HG03521 (cell line): ENCODE data around the gene C3orf62.
"Not testable (repeated sequence)": the region's sequence is repeated elsewhere in the genome, so short reads cannot be mapped to it uniquely, and the experiment has no call there.

Experiments used
- ATAC-seq: cut with Tn5 transposase; IDR thresholded peaks from one replicate; pipeline ENCODE4 v1.9.1; 2021; ENCODE audit warnings: mild to moderate bottlenecking, moderate library complexity; ENCODE audit not compliant: unreplicated experiment

Gene C3orf62

GRCh38 chr3:49269443-49270155 is 7.4 kb downstream of the C3orf62 start:
- no peak for ATAC-seq

- no peak for ATAC-seq
Observed at GRCh38 chr3:49266410-49267095, 10.5 kb downstream of the C3orf62 start.

DNA sequence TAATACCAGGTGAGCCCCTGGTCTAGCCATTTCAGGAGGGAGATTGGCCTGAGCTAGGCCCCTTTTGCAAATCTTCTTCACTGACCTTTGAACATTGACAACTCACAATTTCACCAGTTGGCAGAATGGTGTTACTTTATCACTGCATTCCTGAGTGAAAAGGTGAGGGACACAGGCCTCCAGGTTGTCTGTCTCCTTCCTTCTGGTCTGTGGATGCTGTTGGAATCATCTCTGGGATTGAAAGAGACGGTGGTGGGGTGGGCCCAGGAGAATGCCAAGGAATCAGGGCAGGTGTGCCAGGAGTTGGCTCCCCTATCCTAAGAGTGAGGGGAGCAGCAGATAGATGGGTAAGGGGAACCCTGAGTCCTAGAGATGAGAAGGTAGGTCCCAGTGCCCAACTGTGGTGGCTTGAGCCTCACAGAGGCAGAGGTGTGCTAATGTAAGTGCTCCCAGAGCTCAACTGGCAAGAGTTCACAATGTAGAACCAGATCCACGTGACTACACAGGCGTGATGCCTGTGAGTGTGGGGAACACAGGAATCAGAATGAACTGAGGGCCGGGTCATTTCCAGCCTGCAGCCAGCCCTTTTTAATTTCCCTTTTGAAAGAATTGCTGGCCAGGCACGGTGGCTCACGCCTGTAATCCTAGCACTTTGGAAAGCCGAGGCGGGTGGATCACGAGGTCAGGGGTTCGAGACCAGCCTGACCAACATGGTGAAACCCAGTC is 11.2 kb downstream of the C3orf62 start:
- ATAC-seq: no peak

- no peak for ATAC-seq
Observed at GRCh38 chr3:49263159-49263889, 13.7 kb downstream of the C3orf62 start.

DNA sequence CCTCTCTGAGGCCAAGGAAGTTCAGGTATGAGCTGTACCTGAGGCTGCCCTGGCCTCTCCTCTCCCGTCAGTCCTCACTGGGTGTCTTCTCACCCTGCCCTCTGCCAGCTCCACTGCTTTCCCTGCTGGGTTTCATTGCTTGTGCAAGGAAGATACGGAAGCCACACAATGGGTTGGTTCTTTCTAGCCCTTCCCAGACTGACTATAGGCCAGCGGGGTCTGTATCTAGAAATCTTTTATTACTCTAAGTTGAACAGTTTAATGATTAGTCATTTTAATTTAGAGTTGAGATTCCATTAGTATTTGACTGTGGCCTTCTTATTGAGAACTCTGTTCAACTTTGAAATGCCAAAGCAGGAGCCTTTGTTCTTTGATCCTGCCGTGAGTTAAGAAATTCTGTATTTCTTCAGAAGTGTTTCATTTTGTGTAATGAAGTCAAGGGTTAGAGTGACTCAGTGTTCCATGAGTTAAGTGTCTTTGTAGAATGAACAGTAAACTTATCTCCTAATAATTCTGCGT is 16.2 kb downstream of the C3orf62 start:
- no peak for ATAC-seq

- ATAC-seq: no peak
Observed at GRCh38 chr3:49257187-49257586, 19.8 kb downstream of the C3orf62 start.

GRCh38 chr3:49255718-49256511 is 21.1 kb downstream of the C3orf62 start:
- ATAC-seq: no peak

GRCh38 chr3:49255112-49255511 is 21.9 kb downstream of the C3orf62 start:
- no peak for ATAC-seq

GRCh38 chr3:49253512-49253911 is 23.5 kb downstream of the C3orf62 start:
- no peak for ATAC-seq

- ATAC-seq: no peak
Observed at GRCh38 chr3:49248840-49249227, 28.2 kb downstream of the C3orf62 start.

- ATAC-seq: no peak
Observed at GRCh38 chr3:49244581-49245205, 32.3 kb downstream of the C3orf62 start.

DNA sequence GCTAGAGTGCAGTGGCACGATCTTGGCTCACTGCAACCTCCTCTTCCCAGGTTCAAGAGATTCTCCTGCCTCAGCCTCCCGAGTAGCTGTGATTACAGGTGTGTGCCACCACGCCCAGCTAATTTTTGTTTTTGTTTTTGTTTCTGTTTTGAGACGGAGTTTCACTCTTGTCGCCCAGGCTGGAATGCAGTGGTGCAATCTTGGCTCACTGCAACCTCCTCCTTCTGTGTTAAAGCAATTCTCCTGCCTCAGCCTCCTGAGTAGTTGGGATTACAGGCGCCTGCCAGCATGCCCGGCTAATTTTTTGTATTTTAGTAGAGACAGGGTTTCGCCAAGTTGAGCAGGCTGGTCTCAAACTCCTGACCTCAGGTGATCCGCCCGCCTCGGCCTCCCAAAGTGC is 36.9 kb downstream of the C3orf62 start:
- not testable (repeated sequence) for ATAC-seq

GRCh38 chr3:49238274-49239127 is 38.5 kb downstream of the C3orf62 start:
- no peak for ATAC-seq

- ATAC-seq: no peak
Observed at GRCh38 chr3:49237344-49237743, 39.7 kb downstream of the C3orf62 start.

- ATAC-seq: no peak
Observed at GRCh38 chr3:49236226-49236625, 40.8 kb downstream of the C3orf62 start.

DNA sequence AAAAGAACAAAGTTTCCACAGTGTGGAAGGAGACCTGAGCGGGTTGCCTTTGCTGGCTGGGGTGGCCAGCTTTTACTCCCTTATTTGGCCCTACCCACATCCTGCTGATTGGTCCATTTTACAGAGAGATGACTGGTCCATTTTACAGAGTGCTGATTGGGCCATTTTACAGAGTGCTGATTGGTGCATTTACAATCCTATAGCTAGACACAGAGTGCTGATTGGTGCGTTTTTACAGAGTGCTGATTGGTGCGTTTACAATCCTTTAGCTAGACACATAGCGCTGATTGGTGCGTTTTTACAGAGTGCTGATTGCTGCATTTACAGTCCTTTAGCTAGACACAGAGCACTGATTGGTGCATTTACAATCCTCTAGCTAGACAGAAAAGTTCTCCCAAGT is 48.2 kb downstream of the C3orf62 start:
- not testable (repeated sequence) for ATAC-seq

DNA sequence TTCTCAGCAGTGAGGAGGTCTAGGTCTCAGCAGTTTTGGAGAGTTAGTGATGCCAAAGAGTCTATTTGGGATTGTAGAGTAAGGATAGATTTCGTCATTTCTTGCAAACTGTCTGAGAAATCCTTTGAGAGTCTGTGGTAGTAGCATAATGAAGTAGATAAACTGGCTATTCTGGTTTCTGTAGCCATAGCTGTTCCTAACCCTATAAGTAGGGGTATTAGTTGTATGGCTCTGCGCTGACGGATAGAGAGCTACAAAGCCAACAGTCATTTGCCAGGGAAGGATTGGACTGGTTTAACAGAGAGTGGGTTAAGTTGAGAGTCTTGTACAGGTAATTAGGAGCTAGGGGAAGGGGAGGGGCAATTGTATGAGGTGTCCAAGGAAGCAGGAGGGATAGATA is 55.0 kb downstream of the C3orf62 start:
- no peak for ATAC-seq

GRCh38 chr3:49220985-49221563 is 56.0 kb downstream of the C3orf62 start:
- not testable (repeated sequence) for ATAC-seq
